Panc1 (cell line): ENCODE measurements around the gene USP43. TPM values are rescaled to one million over a fixed set of nuclear protein-coding genes. Genes with fewer than 3 reads are reported as not detected.

Source experiments
- ATAC-seq: fragments of 200-7000 bp; cut with Tn5 transposase; 2 replicates; pipeline ENCODE4 v1.9.1; 2020; ENCODE audit warnings: mild to moderate bottlenecking, moderate library complexity
- BruUV-seq: library from RNA; stranded (reverse); fragments of 400-500 nt; replicated peaks from 2 replicates; lab custom pipeline; 2021; lab: Mats Ljungman, UMichigan
- CTCF ChIA-PET: fragments of 300-600 bp; sonication (Branson Sonifier 250); formaldehyde crosslinking; loops from one replicate; lab custom pipeline; 2022; ENCODE audit warnings: antibody characterized with exemption; lab: Charles Lee
- POLR2A ChIA-PET: fragments of 300-600 bp; sonication (Branson Sonifier 250); formaldehyde crosslinking; loops from one replicate; lab custom pipeline; 2022; ENCODE audit warnings: antibody characterized with exemption; lab: Charles Lee
- DNase-seq: peaks from one replicate; pipeline ENCODE4 v3.0.0-alpha.2; 2010; ENCODE audit warnings: low read depth, low spot score
- H3K27ac ChIP-seq: 2 replicates; pipeline ENCODE4 v1.5.1; 2011; ENCODE audit warnings: mild to moderate bottlenecking, low read length, inconsistent platforms
- H3K27me3 ChIP-seq: fragments of 200-500 bp; sonication (Bioruptor generic); 2 replicates; pipeline ENCODE4 v1.6.0; 2014; ENCODE audit warnings: low read length, inconsistent platforms; ENCODE audit not compliant: control insufficient read depth, insufficient read depth
- H3K36me3 ChIP-seq: fragments of 200-500 bp; sonication (Bioruptor generic); 2 replicates; pipeline ENCODE4 v1.5.1; 2014; ENCODE audit warnings: inconsistent platforms, mild to moderate bottlenecking, low read length, moderate library complexity; ENCODE audit not compliant: control insufficient read depth, insufficient read depth
- H3K4me1 ChIP-seq: 2 replicates; pipeline ENCODE4 v1.5.1; 2011; ENCODE audit warnings: inconsistent platforms, mild to moderate bottlenecking, low read length, moderate library complexity; ENCODE audit not compliant: control insufficient read depth, insufficient read depth
- H3K4me3 ChIP-seq, 2 experiments: 2 replicates each; pipeline ENCODE4 v1.5.1; 2011 to 2012; ENCODE audit warnings: low read depth in 2 of 2, low read length in 2 of 2, mild to moderate bottlenecking in 2 of 2, inconsistent platforms in 1 of 2, moderate library complexity in 1 of 2
- H3K9me3 ChIP-seq: fragments of 200-500 bp; sonication (Bioruptor generic); 2 replicates; pipeline ENCODE4 v1.5.1; 2014; ENCODE audit warnings: low read depth, mild to moderate bottlenecking, inconsistent platforms, low read length, moderate library complexity; ENCODE audit not compliant: control insufficient read depth, insufficient read depth
- POLR2AphosphoS5 ChIP-seq: IDR thresholded peaks from 2 replicates; pipeline ENCODE4 v1.6.1; 2012; ENCODE audit warnings: mild to moderate bottlenecking, low read depth, low read length, moderate library complexity
- SIN3A ChIP-seq: IDR thresholded peaks from 2 replicates; pipeline ENCODE4 v1.6.1; 2012; ENCODE audit warnings: low read depth, mild to moderate bottlenecking, low read length, moderate library complexity, borderline replicate concordance; ENCODE audit not compliant: insufficient read depth
- TCF7L2 ChIP-seq: IDR thresholded peaks from 2 replicates; pipeline ENCODE4 v1.6.1; 2011; ENCODE audit warnings: mild to moderate bottlenecking, low read depth, low read length, inconsistent platforms
- in situ Hi-C: cut with HindIII; loops from 2 replicates; pipeline ENCODE4 v1.10.0; 2016; ENCODE audit warnings: low sequenced_read_pairs, low pct_unique_long_range_greater_than_20kb
- intact Hi-C: fragments of 100-400 bp; cut with micrococcal nuclease; formaldehyde crosslinking; loops from one replicate; pipeline ENCODE4 v1.10.0; 2022; ENCODE audit not compliant: unreplicated experiment
- total RNA-seq: library from RNA; stranded (reverse); gene quantifications from one replicate; pipeline ENCODE4 v1.2.1, GENCODE V29; 2021; ENCODE audit not compliant: unreplicated experiment
- TF ChIP-seq, protein P1 (sequence below), 2 experiments: IDR thresholded peaks; 2 replicates each; pipeline ENCODE4 v1.6.1; 2011 to 2012; ENCODE audit warnings: low read depth in 2 of 2, control low read depth in 1 of 2, low read length in 1 of 2, mild to moderate bottlenecking in 1 of 2, moderate library complexity in 1 of 2; ENCODE audit not compliant: insufficient read depth in 1 of 2
- TF ChIP-seq, protein P2 (sequence below): fragments of 450-650 bp; IDR thresholded peaks from 2 replicates; pipeline ENCODE4 v1.5.1; 2017; ENCODE audit warnings: mild to moderate bottlenecking

Gene USP43
- total RNA-seq, 1 experiment from 2014 or later = 7.3 TPM

GRCh38 chr17:9672691-9673090, 27.4 kb downstream of the USP43 start:
- H3K36me3 ChIP-seq = no peaks in the 10 kb centered on the region
- ATAC-seq (no peak), DNase-seq (no peak)
- TF ChIP-seq TCF7L2 (no peak), POLR2AphosphoS5 (no peak), SIN3A (no peak)
- TF ChIP-seq, protein P1, sequence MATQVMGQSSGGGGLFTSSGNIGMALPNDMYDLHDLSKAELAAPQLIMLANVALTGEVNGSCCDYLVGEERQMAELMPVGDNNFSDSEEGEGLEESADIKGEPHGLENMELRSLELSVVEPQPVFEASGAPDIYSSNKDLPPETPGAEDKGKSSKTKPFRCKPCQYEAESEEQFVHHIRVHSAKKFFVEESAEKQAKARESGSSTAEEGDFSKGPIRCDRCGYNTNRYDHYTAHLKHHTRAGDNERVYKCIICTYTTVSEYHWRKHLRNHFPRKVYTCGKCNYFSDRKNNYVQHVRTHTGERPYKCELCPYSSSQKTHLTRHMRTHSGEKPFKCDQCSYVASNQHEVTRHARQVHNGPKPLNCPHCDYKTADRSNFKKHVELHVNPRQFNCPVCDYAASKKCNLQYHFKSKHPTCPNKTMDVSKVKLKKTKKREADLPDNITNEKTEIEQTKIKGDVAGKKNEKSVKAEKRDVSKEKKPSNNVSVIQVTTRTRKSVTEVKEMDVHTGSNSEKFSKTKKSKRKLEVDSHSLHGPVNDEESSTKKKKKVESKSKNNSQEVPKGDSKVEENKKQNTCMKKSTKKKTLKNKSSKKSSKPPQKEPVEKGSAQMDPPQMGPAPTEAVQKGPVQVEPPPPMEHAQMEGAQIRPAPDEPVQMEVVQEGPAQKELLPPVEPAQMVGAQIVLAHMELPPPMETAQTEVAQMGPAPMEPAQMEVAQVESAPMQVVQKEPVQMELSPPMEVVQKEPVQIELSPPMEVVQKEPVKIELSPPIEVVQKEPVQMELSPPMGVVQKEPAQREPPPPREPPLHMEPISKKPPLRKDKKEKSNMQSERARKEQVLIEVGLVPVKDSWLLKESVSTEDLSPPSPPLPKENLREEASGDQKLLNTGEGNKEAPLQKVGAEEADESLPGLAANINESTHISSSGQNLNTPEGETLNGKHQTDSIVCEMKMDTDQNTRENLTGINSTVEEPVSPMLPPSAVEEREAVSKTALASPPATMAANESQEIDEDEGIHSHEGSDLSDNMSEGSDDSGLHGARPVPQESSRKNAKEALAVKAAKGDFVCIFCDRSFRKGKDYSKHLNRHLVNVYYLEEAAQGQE (IDR thresholded peaks at IDR 0.05; ENCODE audit: insufficient read depth in 1 of 2, low read depth in 2 of 2, low read length in 1 of 2) = no peak
- TF ChIP-seq, protein P2, sequence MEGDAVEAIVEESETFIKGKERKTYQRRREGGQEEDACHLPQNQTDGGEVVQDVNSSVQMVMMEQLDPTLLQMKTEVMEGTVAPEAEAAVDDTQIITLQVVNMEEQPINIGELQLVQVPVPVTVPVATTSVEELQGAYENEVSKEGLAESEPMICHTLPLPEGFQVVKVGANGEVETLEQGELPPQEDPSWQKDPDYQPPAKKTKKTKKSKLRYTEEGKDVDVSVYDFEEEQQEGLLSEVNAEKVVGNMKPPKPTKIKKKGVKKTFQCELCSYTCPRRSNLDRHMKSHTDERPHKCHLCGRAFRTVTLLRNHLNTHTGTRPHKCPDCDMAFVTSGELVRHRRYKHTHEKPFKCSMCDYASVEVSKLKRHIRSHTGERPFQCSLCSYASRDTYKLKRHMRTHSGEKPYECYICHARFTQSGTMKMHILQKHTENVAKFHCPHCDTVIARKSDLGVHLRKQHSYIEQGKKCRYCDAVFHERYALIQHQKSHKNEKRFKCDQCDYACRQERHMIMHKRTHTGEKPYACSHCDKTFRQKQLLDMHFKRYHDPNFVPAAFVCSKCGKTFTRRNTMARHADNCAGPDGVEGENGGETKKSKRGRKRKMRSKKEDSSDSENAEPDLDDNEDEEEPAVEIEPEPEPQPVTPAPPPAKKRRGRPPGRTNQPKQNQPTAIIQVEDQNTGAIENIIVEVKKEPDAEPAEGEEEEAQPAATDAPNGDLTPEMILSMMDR = no peak
- ChIA-PET POLR2A (no interaction called here), CTCF (no interaction called here)
- H3K4me3 ChIP-seq = no peak overlapping the region
- H3K4me1 ChIP-seq = no peaks in the 10 kb centered on the region
- no TSS peak for BruUV-seq
- in situ Hi-C loops = no loop called here
- intact Hi-C loops = no loop called here
- no peaks in the 10 kb centered on the region for H3K27me3 ChIP-seq
- no peak overlapping the region for H3K27ac ChIP-seq
- H3K9me3 ChIP-seq = no peaks in the 10 kb centered on the region

DNA sequence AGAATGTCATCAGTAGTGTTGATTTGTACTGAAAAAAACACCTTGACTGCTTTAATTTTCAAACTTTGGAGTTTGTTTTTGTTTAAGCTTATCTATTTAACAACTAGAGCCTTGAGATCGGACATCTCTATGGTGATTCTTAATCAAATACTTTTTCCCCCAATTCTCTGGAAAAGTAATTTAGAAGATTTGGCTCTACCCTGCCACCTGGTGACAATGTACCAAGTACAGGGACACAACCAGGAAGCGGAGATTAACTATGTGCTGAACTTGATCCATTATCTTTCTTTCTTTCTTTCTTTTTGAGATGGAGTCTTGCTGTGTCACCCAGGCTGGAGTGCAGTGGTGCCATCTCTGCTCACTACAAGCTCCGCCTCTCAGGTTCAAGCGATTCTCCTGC, 30.8 kb downstream of the USP43 start:
- intact Hi-C loops (loop anchor here (2.0 kb wide), 1 partner anchor 99 kb away; the partner anchor contains the start of gene CFAP52), in situ Hi-C loops (no loop called here)
- ChIA-PET POLR2A (no interaction called here), CTCF (interaction anchor here (2.2 kb wide), 1 partner anchor 98 kb away, joined by 5 read pairs; no protein-coding TSS in a partner anchor)
- no peak for ATAC-seq
- TF ChIP-seq SIN3A (no peak), TCF7L2 (no peak), POLR2AphosphoS5 (no peak)
- TF ChIP-seq, protein P2 = peak; percentile 52; the same call in 1 of the 2 replicates
- TF ChIP-seq, protein P1 (IDR thresholded peaks at IDR 0.05; ENCODE audit: insufficient read depth in 1 of 2, low read depth in 2 of 2, low read length in 1 of 2) = no peak
- Histone ChIP-seq H3K9me3 (peaks cover 9% of the 10 kb centered on the region; the same call in 1 of the 2 replicates), H3K27ac (no peak overlapping the region), H3K36me3 (no peaks in the 10 kb centered on the region; the same call in 1 of the 2 replicates), H3K27me3 (no peaks in the 10 kb centered on the region), H3K4me3 (no peak overlapping the region), H3K4me1 (no peaks in the 10 kb centered on the region)
- no TSS peak for BruUV-seq
- no peak for DNase-seq
